NCI-H2227 (cell line): ENCODE results near the gene CORT.
"Not testable (repeated sequence)": the region's sequence is repeated elsewhere in the genome, so short reads cannot be mapped to it uniquely, and the experiment has no call there.

Source experiments
- DNase-seq: peaks from one replicate; lab custom pipeline; 2025; ENCODE audit not compliant: unreplicated experiment; lab: John Stamatoyannopoulos, UW

Gene CORT

DNA sequence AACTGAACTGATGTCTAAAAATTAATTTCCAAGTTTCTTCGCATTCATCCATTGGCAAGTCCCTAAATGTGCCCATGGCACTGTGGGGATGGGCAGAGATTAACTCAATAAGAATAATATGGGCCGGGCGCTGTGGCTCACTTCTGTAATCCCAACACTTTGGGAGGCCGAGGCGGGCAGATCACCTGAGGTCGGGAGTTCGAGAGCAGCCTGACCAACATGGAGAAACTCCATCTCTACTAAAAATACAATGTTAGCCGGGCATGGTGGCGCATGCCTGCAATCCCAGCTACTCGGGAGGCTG lies 24.4 kb downstream of the CORT start:
- DNase-seq, result not testable (repeated sequence)

DNA sequence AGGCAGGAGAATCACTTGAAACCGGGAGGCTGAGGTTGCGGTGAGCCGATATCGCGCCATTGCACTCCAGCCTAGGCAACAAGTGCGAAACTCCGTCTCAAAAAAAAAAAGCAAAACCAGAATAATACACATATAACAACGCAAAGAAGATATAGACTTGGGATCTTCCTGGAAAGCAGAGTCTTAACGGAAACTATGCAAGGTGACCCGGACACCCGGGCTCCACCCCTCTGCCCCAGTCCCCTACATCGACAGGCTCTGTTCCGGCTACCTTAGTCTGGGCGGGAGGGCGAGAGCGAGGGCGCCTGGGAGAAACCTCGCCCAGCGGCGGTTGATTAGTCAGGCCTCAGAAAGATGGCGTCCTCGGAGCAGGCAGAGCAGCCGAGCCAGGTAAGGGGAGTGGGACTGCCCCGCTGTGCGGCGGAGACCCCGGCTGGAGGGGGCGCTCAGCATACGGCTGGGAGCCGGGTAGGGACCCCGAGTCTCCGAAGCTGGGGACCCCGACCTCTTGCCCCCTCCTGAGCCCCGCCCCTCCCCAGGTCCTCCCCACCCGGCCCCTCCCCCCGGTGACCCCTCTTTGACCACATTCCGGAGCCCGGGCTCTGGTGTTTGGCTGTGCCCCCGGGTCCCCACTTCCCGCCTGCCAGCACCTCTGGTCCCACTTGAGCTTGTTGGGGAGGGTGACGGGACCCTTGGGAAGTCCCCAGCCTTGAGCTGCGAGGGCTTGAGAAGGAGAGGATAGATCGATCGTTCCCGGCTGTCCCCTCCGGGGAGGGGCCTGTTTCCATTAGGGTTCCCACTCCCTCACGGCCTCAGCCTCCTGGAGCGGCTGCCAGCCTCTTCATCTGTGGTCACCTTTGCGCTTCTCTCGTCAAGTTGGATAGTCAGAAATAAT lies 25.0 kb downstream of the CORT start, which contains the start of gene PEX14:
PEX14 (plus strand) TSS at position 338 of the 895 bp plus-strand sequence; CDS start at position 355, 17 bp downstream.
- DNase-seq, result peak; percentile 94

DNA sequence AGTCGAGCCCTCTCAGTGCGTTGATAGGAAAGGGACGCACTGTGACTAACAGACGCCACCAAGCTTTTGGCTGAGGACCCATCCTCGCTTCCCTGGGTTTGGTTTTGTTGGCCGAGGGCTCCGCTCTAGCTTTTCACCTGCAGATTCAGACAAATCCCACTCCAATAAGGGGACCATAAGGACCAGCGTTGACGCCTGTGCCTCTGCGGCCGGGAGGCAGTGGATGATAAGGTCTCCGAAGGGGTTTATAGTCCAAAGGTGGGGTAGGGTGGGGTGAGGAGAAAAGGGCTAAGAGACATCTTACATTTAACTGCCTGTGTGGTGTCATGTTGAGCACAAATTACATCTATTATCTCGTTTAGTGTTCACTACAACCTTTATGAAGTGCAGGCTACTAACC lies 25.7 kb downstream of the CORT start:
- no peak for DNase-seq

DNA sequence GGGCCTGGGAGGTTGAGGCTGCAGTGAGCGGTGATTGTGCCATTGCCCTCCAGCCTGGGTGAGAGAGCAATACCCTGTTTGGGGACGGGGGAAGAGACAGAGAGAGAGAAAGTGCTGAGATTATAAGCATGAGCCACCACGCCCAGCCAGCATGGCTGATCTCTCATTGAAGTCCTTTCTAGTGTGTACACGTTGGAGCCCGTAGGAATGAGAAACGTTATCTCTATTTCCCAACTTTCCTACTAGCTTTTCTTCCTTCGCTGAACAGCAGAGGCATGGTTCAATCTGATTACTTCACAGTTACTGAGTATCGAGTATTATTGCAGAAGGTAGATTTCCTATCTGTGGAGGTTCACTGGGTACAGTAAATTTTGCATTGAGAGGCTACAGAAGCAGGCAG lies 29.5 kb downstream of the CORT start:
- no peak for DNase-seq

DNA sequence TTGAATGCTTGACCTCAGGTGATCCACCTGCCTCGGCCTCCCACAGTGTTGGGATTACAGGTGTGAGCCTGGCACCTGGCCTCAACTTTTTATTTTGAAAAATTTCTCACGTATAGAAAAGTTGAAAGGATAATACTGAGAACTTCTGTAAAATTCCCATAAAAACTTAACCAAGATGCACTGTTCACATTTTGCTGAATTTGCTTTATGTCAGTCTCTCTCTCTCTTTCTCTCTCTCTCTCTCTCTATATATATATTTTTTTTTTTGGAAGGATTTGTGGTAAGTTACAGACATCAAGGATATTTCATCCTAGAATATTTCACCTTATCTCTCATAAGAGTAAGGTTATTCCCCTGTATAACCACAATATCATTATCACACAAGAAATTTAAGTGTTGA lies 30.8 kb downstream of the CORT start:
- no peak for DNase-seq

DNA sequence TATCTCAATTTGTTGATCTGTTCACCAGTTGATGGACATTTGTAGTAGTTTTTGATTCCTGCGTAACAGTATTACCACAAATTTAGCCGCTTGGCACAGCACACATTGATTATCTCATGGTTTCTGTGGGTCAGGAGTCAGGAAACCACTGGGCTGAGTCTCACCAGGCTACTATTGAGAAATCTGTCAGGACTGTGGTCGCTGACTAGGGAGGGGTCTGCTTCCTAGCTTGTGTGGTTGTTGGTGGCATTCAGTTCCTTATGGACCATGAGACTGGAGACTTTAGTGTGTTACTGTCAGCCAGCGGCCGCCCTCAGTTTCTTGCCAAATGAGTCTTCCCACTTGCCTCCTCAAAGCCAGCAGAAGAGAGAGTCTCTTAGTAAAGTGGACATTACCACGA lies 34.7 kb downstream of the CORT start:
- no peak for DNase-seq

DNA sequence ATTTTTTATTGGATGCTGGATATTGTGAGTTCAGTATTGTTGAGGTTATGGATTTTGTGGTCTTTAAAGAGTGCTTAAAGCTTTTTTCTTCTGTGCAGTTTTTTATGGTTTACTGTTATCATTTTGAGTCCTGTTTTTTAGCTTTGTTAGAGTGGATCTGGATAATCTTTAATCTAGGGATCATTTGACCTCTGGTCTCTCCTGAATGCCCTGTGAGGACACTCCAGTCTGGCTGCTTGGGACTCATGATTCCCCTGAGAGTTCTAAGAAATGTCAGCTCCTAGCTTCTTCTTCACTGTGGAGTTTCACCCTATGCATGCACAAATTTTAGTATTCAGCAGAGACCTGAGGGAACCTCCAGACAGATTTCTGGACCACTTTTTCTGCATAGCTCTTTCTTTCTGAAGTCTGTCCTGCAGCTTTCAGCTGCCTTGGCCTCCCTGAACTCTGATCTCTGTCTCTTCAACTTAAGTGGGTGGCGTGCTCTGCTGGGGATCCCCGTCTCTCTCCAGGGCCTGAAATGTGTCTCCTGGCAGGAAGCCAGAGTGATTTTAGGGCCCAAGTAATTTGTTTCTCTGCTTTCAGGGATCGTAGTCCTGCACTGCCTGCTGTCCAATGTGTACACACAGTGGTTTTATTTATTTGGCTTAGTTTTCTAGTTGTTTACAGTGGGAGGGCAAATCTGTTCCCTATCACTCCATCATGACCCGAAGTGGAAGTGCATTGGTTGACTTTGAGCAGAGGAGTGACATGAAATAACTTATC lies 39.6 kb downstream of the CORT start:
- DNase-seq, result peak; percentile 58

DNA sequence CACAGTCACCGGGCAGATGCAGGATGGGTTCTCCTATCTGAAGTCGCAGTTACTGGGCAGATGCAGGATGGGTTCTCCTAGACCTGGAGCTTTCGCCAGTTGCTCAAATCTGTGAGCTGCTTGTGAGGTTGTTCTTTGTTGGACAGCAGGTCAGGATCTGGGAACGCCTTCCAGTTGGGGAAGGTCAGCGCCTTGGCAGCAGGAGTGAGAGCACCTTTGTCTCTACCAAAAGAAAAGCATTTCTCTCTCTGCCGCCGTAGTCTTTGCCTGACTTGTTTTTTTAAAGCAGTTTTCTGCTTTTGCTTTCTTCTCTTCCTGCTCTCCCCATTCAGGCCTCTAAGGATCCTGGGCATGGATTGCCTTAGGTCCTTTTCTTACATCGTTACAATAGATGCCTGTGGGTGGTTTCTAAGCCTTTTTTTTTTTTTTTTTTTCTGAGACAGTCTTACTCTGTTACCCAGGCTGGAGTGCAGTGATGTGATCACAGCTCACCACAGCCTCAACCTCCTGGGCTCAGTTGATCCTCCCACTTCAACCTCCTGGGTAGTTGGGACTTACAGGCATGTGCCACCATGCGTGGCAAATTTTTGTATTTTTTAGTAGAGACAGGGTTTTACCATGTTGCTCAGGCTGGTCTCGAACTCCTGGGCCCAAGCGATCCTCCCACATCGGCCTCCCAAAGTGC lies 40.6 kb downstream of the CORT start:
- peak; percentile 35 for DNase-seq

DNA sequence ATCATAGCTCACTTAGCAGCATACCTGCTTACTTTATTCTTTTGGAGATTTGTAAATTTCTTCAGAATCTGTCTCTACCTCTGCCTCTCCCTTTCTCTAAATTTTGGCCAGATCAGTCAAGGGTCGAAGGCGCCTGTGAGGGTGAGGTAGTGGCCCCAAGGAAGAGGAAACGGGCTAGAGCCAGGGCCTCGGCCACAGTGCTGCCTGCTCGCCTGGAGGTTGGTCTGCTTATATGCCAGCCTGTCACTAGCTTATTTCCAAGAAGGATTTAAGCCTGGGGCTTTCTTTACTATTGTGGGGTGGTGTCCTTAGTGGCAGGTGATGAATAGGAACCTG lies 44.6 kb downstream of the CORT start:
- DNase-seq, result no peak

DNA sequence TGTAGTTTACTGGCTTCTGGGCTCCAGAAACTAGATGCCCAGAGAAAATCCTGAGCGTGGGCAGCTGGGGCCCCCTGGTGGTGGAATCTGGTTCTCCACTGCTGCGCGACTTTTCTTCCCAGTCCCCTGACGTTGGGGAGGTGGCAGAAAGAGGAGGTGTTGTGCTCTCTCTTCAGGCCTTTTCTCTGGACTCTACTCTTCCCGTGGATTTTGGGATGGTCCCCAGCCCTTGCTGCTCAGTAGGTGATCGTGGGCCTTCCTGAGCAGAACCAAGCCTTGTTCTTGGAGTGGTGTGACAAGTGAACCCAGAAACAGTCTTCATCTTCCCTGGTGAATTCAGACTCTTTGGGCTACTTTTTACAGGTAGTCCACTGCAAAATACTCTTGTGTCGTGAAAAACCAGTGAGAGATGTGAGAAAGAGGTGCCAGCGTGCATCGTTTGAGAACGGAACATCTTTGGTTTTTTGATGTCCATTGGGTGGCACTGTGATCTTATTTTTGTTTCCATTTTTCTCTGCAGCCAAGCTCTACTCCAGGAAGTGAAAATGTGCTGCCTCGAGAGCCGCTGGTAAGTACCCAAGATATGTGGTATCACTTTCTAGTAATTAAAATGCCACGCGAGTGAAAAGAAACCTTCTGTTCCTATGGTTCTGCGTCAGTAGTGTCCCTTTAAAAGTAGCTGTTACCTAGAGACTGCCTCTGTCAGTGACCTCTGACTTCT lies 45.1 kb downstream of the CORT start:
- DNase-seq, result peak; percentile 81

DNA sequence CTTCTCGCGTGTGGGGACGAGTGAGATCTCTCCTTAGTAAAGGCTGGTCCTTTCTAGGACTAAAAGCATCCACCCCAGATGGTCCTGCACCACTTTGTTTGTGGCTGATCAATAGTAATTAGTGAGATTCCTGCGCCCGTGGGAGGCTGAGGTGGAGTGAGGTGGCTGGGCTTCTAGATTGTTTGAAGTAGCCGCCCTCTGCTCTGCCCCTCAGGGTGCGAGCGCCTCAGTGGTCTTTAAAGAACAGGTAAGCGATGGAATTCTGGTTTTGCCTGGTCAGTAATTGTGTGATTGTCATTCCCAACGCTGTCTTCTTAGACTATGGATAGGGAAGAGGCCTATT lies 45.6 kb downstream of the CORT start:
- no peak for DNase-seq

DNA sequence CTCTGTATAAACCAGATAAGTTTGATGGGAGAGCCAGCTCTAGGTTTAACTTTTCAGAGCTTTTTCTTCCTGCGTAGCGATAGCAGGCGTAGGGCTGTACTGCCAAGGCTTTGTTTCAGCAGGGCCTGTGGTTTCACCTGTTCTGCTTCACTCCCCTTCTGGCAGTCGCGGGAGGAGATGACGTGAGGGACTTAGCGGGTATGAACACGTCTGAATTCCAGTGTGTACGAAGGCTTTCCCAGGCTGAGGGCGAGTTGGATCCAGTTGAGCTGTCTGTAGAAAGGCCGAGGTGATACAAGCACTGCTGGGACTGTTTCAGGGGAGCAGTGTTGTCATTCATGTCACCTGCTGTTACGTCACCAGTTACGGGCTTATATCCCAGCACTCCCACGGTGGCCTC lies 46.1 kb downstream of the CORT start:
- DNase-seq, result peak; percentile 24

DNA sequence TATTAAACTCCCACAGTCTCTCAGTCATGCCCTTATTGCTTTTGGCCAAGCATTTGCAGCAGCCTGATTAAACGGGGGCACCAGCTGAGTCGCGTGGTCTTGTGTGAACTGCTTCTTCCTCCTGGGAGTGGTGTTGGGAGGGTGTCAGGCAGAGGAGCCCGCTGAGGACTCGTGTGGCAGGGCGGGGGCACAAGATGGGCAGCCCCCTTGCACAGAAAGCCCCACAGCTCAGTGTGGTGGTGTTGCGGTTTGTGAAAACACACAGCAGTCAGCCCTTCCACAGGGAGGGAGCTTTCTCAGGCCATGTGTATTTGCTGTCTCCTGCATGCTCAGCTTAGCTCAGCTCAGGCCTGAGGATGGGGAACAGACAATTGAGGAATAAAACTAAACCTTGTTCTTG lies 47.3 kb downstream of the CORT start:
- DNase-seq, result no peak

DNA sequence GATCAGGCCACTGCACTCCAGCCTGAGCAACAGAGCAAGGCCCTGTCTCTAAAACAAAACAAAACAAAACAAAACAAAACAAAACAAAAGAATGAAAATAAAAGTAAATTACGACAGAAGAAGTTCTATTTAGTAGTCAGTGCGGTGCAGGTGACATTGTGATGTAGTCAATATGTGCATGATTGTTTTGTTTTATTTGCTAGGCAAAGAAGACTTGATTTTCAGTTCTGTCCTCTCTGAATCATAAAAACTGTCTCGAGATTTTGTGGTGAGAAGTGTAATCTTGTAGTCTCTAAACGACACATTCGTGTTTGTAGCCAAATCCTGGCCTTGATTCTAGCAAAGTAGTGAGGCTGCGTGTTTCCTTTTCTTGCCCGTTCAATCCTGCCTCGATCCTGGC lies 48.4 kb downstream of the CORT start:
- no peak for DNase-seq
